GM23338 (cell line): Measurements from ENCODE around the gene BIN1. TPM values are rescaled to one million over a fixed set of nuclear protein-coding genes. Genes with fewer than 3 reads are reported as not detected.

Experiments used
- ATAC-seq: fragments of 200-7000 bp; cut with Tn5 transposase; 3 replicates; pipeline ENCODE4 v1.9.1; 2020
- DNase-seq: peaks from one replicate; pipeline ENCODE4 v3.0.0-alpha.2; 2015; ENCODE audit warnings: low spot score
- H2AFZ ChIP-seq: fragments of 200-600 bp; sonication (generic); 2 replicates; pipeline ENCODE4 v1.8.0; 2016; ENCODE audit warnings: antibody characterized with exemption, mild to moderate bottlenecking, moderate library complexity
- H3F3A ChIP-seq: fragments of 200-600 bp; sonication (generic); replicated peaks from 2 replicates; pipeline ENCODE4 v1.8.0; 2017; ENCODE audit warnings: antibody characterized with exemption, mixed run types, low read depth
- H3K27ac ChIP-seq: fragments of 200-600 bp; sonication (generic); 2 replicates; pipeline ENCODE4 v1.6.1; 2016; ENCODE audit warnings: low read depth
- H3K27me3 ChIP-seq: fragments of 200-600 bp; sonication (generic); 2 replicates; pipeline ENCODE4 v1.8.0; 2016; ENCODE audit warnings: mild to moderate bottlenecking, mixed run types, moderate library complexity; ENCODE audit not compliant: insufficient read depth
- H3K36me3 ChIP-seq: fragments of 200-600 bp; sonication (generic); 2 replicates; pipeline ENCODE4 v1.8.0; 2016; ENCODE audit warnings: mild to moderate bottlenecking; ENCODE audit not compliant: insufficient read depth
- H3K4me1 ChIP-seq: fragments of 200-600 bp; sonication (generic); 2 replicates; pipeline ENCODE4 v1.8.0; 2016; ENCODE audit warnings: mild to moderate bottlenecking, moderate library complexity; ENCODE audit not compliant: insufficient read depth
- H3K4me2 ChIP-seq: fragments of 200-600 bp; sonication (generic); 2 replicates; pipeline ENCODE4 v1.7.1; 2017; ENCODE audit warnings: mixed run types
- H3K4me3 ChIP-seq: fragments of 200-600 bp; sonication (generic); 2 replicates; pipeline ENCODE4 v1.6.1; 2016; ENCODE audit warnings: mixed run types
- H3K79me2 ChIP-seq: fragments of 200-600 bp; sonication (generic); replicated peaks from 2 replicates; pipeline ENCODE4 v1.8.0; 2017; ENCODE audit warnings: mild to moderate bottlenecking; ENCODE audit not compliant: insufficient read depth
- H3K9me2 ChIP-seq: fragments of 200-600 bp; sonication (generic); 2 replicates; pipeline ENCODE4 v1.8.0; 2017; ENCODE audit not compliant: insufficient read depth
- H4K20me1 ChIP-seq: fragments of 200-600 bp; sonication (generic); replicated peaks from 2 replicates; pipeline ENCODE4 v1.8.0; 2017; ENCODE audit warnings: mild to moderate bottlenecking; ENCODE audit not compliant: insufficient read depth
- H3K27ac Mint-ChIP-seq: 2 replicates; pipeline ENCODE4 v1.8.0; 2020; ENCODE audit warnings: inconsistent platforms, mild to moderate bottlenecking, moderate library complexity, mixed read lengths
- H3K27me3 Mint-ChIP-seq: 3 replicates; pipeline ENCODE4 v1.8.0; 2022; ENCODE audit warnings: low read depth, mild to moderate bottlenecking, moderate library complexity, mixed read lengths, inconsistent platforms; ENCODE audit not compliant: insufficient read depth, poor library complexity
- H3K36me3 Mint-ChIP-seq: 3 replicates; pipeline ENCODE4 v1.8.0; 2021; ENCODE audit warnings: low read depth, mild to moderate bottlenecking, inconsistent platforms, moderate library complexity, mixed read lengths
- H3K4me1 Mint-ChIP-seq: 3 replicates; pipeline ENCODE4 v1.8.0; 2020; ENCODE audit warnings: mild to moderate bottlenecking, inconsistent platforms, mixed read lengths
- H3K4me3 Mint-ChIP-seq: 3 replicates; pipeline ENCODE4 v1.8.0; 2021; ENCODE audit warnings: moderate library complexity, mild to moderate bottlenecking, inconsistent platforms, mixed read lengths
- H3K9me3 Mint-ChIP-seq: 3 replicates; pipeline ENCODE4 v1.8.0; 2020; ENCODE audit warnings: moderate library complexity, mild to moderate bottlenecking, inconsistent platforms, mixed read lengths
- CREB1 ChIP-seq: fragments of 250-450 bp; sonication (Bioruptor Pico); IDR thresholded peaks from 2 replicates; pipeline ENCODE4 v1.5.0; 2020; ENCODE audit warnings: low read depth, mild to moderate bottlenecking, moderate library complexity
- CTCF ChIP-seq, 2 experiments: fragments of 200-600 bp in 1 of 2; sonication (generic) in 1 of 2; conservative IDR thresholded peaks; 2 replicates each; pipeline versions ENCODE4 v1.5.1 to v1.6.1; 2016 to 2017; ENCODE audit warnings: antibody characterized with exemption in 2 of 2, low read depth in 2 of 2, mild to moderate bottlenecking in 2 of 2, moderate library complexity in 1 of 2
- EZH2 ChIP-seq: fragments of 200-600 bp; sonication (generic); IDR thresholded peaks from one replicate; pipeline ENCODE4 v1.8.0; 2017; ENCODE audit warnings: antibody characterized with exemption, mild to moderate bottlenecking, low read depth; ENCODE audit not compliant: unreplicated experiment
- EZH2phosphoT487 ChIP-seq: fragments of 200-600 bp; sonication (generic); IDR thresholded peaks from one replicate; pipeline ENCODE4 v1.8.1; 2018; ENCODE audit warnings: antibody characterized with exemption; ENCODE audit not compliant: unreplicated experiment
- JUNB ChIP-seq: IDR thresholded peaks from one replicate; pipeline ENCODE4 v1.6.1; 2016; ENCODE audit warnings: antibody characterized with exemption; ENCODE audit not compliant: unreplicated experiment
- NANOG ChIP-seq: IDR thresholded peaks from 2 replicates; pipeline ENCODE4 v1.6.1; 2016; ENCODE audit warnings: antibody characterized with exemption, borderline replicate concordance
- POLR2AphosphoS5 ChIP-seq: IDR thresholded peaks from 2 replicates; pipeline ENCODE4 v1.6.1; 2016; ENCODE audit warnings: antibody characterized with exemption, low read depth
- STAT1 ChIP-seq: IDR thresholded peaks from one replicate; pipeline ENCODE4 v1.6.1; 2016; ENCODE audit warnings: antibody characterized with exemption; ENCODE audit not compliant: unreplicated experiment
- ZNF114 ChIP-seq: fragments of 250-450 bp; sonication (Bioruptor Pico); IDR thresholded peaks from 2 replicates; pipeline ENCODE4 v1.5.0; 2020; ENCODE audit warnings: mild to moderate bottlenecking, moderate library complexity
- ZNF331 ChIP-seq: fragments of 250-450 bp; sonication (Bioruptor Pico); IDR thresholded peaks from 2 replicates; pipeline ENCODE4 v1.5.0; 2020; ENCODE audit warnings: low read depth, mild to moderate bottlenecking, moderate library complexity
- polyA plus RNA-seq: library from polyadenylated mRNA; unstranded; fragments of >200 nt; fragmentation: Nextera tagmentation; extraction: Ambion mirVana; gene quantifications from 2 replicates; pipeline ENCODE4 v1.2.1, GENCODE V29; 2016
- total RNA-seq: library from RNA; depleted of rRNA; stranded (reverse); fragments of >200 nt; shearing (Covaris generic); gene quantifications from 2 replicates; pipeline ENCODE4 v1.2.3, GENCODE V29; 2014
- TF ChIP-seq, protein P1 (sequence below): fragments of 250-450 bp; sonication (Bioruptor Pico); IDR thresholded peaks from 2 replicates; pipeline ENCODE4 v1.5.0; 2020; ENCODE audit warnings: mild to moderate bottlenecking, moderate library complexity

Gene BIN1
- total and polyA plus RNA-seq, 2 experiments from 2014 or later, result 30.1 to 56.4 TPM

DNA sequence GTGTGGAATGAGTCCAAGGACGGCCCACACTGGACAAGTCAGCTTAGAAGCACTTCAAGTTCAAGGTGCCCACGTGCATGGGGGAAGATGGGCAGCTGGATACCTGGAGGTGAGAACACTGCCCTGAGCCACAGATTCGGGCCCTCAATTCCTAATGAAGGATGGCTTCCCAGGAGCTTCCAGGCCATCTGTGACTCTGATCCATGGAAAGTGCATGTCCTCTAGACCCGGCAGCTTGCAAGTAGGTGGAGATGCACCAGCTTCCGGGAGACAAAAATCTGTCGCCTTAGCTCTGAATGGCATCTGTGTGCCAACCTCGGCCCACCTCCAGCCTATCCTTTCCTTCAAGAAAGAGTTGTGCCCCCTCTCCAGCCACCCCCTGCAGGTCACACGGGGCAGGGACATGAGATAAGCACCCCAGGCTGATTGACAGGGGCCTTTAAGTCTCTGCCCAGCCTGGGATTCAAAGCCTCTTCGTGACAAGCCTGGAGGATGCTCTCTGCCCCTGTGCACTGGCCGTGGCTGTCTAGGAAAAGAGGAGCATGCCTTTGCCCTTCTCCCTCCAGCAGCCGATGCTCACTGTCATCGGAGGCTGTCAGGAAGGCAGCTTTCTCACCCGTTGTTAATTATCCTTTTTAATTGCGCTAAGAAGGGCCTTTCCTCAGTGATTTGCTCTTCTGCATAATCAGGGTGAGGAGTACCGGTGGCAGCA, 65.5 kb downstream of the BIN1 start (continued):
- TF ChIP-seq ZNF114 (CRISPR knock-in tag) (no peak), ZNF331 (no peak), NANOG (no peak), EZH2 (no peak), CREB1 (no peak), CTCF (conservative IDR thresholded peaks at IDR 0.05; ENCODE audit: low read depth in 2 of 2) (0 out of 4 replicates have a peak, but pooled peaks of 1 of the 2 experiments have one; percentile 9)

DNA sequence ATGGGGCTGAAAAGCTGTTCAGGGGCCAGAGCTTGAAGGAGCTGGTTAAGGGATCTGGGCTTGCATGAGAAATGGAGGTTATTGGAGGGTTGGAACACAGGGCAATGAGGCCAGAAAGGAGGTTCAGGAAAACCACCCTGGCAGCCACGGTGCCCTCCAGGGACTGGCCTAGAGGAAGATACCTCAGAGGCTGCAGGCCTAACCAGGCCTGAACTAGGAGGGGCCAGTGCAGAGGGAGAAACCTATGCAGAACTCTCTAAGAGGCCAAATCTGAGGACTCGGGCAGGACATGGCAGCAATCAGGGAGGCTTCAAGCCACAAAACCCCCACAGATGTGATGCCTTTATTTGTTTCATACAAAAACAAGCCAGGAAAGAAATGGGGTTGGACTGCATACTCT, 66.8 kb downstream of the BIN1 start:
- 0 out of 3 replicates have a peak, but pooled peaks cover 3% of the 10 kb centered on the region for H3K9me3 Mint-ChIP-seq
- Histone ChIP-seq H3K4me1 (no peaks in the 10 kb centered on the region), H3K79me2 (no peaks in the 10 kb centered on the region), H3K4me3 (no peak overlapping the region), H3K27me3 (no peaks in the 10 kb centered on the region), H3K36me3 (no peaks in the 10 kb centered on the region), H2AFZ (no peak overlapping the region), H3K4me2 (no peak overlapping the region), H4K20me1 (no peaks in the 10 kb centered on the region), H3F3A (peaks cover 9% of the 10 kb centered on the region), H3K27ac (no peak overlapping the region), H3K9me2 (peaks cover 4% of the 10 kb centered on the region; the same call in 1 of the 2 replicates)
- ATAC-seq, result no peak
- no peak for DNase-seq
- H3K36me3 Mint-ChIP-seq, result no peaks in the 10 kb centered on the region
- no peak overlapping the region for H3K27ac Mint-ChIP-seq
- peaks cover 10% of the 10 kb centered on the region for H3K27me3 Mint-ChIP-seq
- H3K4me3 Mint-ChIP-seq, result no peak overlapping the region
- no peaks in the 10 kb centered on the region for H3K4me1 Mint-ChIP-seq
- TF ChIP-seq EZH2phosphoT487, result no peak
- no peak for TF ChIP-seq JUNB
- no peak for TF ChIP-seq ZNF114 (CRISPR knock-in tag)
- no peak for TF ChIP-seq CREB1

DNA sequence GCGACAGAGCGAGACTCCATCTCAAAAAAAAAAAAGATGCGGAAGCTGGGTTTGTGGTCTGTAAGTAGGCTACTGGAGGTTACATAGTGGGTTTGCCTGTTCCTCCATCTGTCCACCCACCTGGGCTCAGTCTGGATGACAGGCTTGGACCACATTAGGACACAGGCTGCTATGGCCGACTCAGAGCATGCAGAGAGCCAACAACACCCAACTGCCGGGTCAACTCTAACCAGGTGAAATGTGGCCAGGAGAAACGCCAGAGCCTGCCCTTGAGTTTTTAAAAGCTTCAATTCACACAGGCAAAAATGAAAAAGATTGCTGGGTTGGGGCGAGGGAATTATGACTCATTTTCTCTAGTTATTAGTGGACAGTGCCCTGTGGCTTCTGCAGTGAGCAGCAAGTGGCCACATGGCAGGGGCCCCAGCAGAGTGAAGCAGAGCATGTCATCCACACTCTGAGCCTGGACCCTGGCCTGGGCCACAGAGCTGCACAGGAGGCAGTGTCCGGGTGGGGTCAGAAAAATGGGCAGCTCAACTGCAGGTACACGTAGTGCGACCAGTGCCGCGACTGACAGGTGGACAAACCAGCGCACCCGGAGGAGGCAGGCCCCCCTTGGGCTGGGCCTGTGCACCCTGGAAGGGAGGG, 67.4 kb downstream of the BIN1 start:
- no peak for ATAC-seq
- Histone ChIP-seq H3K4me3 (no peak overlapping the region), H3F3A (peaks cover 8% of the 10 kb centered on the region), H2AFZ (no peak overlapping the region), H4K20me1 (no peaks in the 10 kb centered on the region), H3K4me1 (no peaks in the 10 kb centered on the region), H3K27ac (no peak overlapping the region), H3K4me2 (no peak overlapping the region), H3K79me2 (no peaks in the 10 kb centered on the region), H3K9me2 (peaks cover 4% of the 10 kb centered on the region; the same call in 1 of the 2 replicates), H3K36me3 (no peaks in the 10 kb centered on the region), H3K27me3 (no peaks in the 10 kb centered on the region)
- Mint-ChIP-seq H3K4me3 (no peak overlapping the region), H3K36me3 (no peaks in the 10 kb centered on the region), H3K27ac (no peak overlapping the region), H3K27me3 (peaks cover 8% of the 10 kb centered on the region), H3K9me3 (0 out of 3 replicates have a peak, but pooled peaks cover 3% of the 10 kb centered on the region), H3K4me1 (no peaks in the 10 kb centered on the region)
- DNase-seq, result no peak
- no peak for TF ChIP-seq STAT1
- TF ChIP-seq POLR2AphosphoS5, result no peak
- no peak for TF ChIP-seq ZNF331
- TF ChIP-seq JUNB, result no peak
- no peak for TF ChIP-seq EZH2
- TF ChIP-seq, protein P1, sequence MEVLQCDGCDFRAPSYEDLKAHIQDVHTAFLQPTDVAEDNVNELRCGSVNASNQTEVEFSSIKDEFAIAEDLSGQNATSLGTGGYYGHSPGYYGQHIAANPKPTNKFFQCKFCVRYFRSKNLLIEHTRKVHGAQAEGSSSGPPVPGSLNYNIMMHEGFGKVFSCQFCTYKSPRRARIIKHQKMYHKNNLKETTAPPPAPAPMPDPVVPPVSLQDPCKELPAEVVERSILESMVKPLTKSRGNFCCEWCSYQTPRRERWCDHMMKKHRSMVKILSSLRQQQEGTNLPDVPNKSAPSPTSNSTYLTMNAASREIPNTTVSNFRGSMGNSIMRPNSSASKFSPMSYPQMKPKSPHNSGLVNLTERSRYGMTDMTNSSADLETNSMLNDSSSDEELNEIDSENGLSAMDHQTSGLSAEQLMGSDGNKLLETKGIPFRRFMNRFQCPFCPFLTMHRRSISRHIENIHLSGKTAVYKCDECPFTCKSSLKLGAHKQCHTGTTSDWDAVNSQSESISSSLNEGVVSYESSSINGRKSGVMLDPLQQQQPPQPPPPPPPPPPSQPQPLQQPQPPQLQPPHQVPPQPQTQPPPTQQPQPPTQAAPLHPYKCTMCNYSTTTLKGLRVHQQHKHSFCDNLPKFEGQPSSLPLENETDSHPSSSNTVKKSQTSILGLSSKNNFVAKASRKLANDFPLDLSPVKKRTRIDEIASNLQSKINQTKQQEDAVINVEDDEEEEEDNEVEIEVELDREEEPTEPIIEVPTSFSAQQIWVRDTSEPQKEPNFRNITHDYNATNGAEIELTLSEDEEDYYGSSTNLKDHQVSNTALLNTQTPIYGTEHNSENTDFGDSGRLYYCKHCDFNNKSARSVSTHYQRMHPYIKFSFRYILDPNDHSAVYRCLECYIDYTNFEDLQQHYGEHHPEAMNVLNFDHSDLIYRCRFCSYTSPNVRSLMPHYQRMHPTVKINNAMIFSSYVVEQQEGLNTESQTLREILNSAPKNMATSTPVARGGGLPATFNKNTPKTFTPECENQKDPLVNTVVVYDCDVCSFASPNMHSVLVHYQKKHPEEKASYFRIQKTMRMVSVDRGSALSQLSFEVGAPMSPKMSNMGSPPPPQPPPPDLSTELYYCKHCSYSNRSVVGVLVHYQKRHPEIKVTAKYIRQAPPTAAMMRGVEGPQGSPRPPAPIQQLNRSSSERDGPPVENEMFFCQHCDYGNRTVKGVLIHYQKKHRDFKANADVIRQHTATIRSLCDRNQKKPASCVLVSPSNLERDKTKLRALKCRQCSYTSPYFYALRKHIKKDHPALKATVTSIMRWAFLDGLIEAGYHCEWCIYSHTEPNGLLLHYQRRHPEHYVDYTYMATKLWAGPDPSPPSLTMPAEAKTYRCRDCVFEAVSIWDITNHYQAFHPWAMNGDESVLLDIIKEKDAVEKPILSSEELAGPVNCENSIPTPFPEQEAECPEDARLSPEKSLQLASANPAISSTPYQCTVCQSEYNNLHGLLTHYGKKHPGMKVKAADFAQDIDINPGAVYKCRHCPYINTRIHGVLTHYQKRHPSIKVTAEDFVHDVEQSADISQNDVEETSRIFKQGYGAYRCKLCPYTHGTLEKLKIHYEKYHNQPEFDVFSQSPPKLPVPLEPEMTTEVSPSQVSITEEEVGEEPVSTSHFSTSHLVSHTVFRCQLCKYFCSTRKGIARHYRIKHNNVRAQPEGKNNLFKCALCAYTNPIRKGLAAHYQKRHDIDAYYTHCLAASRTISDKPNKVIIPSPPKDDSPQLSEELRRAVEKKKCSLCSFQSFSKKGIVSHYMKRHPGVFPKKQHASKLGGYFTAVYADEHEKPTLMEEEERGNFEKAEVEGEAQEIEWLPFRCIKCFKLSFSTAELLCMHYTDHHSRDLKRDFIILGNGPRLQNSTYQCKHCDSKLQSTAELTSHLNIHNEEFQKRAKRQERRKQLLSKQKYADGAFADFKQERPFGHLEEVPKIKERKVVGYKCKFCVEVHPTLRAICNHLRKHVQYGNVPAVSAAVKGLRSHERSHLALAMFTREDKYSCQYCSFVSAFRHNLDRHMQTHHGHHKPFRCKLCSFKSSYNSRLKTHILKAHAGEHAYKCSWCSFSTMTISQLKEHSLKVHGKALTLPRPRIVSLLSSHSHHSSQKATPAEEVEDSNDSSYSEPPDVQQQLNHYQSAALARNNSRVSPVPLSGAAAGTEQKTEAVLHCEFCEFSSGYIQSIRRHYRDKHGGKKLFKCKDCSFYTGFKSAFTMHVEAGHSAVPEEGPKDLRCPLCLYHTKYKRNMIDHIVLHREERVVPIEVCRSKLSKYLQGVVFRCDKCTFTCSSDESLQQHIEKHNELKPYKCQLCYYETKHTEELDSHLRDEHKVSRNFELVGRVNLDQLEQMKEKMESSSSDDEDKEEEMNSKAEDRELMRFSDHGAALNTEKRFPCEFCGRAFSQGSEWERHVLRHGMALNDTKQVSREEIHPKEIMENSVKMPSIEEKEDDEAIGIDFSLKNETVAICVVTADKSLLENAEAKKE (CRISPR knock-in tag), result no peak
- TF ChIP-seq ZNF114 (CRISPR knock-in tag), result no peak
- TF ChIP-seq NANOG, result no peak
